ENCODE measurements around the gene ZNF225. TPM values are rescaled to one million over a fixed set of nuclear protein-coding genes. Genes with fewer than 3 reads are reported as not detected.
A peak's percentile ranks its signal among the peaks of the same experiment; 100 is the strongest.
"Not testable (repeated sequence)": the region's sequence is repeated elsewhere in the genome, so short reads cannot be mapped to it uniquely, and the experiment has no call there.

Gene ZNF225

DNA sequence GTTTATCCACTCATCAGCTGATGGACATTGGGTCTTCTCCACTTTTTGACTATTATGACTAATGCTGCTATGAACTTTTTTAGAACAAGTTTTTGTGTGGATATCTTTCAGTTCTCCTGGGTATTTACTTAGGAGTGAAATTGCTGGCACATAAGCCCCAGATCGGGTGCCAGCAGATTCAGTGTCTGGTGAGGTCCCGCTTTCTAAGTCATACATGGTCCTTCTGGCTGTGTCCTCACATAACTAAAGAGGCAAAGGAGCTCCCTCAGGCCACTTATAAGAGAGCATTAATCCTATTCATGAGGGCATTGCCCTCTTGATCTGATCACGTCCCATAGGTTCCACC, 51.1 kb downstream of the ZNF225 start:
- peaks cover 11% of the 10 kb centered on the region for H3K4me1 ChIP-seq (ENCODE audit: control insufficient read depth, insufficient read depth, low read length)
- peaks cover 21% of the 10 kb centered on the region for H3K36me3 ChIP-seq (ENCODE audit: insufficient read depth, low read length)
- no peaks in the 10 kb centered on the region for H3K27me3 ChIP-seq (ENCODE audit: control insufficient read depth, insufficient read depth, low read length)
- H3K4me3 ChIP-seq (ENCODE audit: low read length) = peak overlapping the region; percentile 84
- peak overlapping the region; percentile 86 for H3K4me2 ChIP-seq (ENCODE audit: low read length)
- no peaks in the 10 kb centered on the region for H3K9me3 ChIP-seq (replicated peaks; ENCODE audit: low read length)
- peak overlapping the region; percentile 32 for H3K9ac ChIP-seq (ENCODE audit: low read depth, low read length)

DNA sequence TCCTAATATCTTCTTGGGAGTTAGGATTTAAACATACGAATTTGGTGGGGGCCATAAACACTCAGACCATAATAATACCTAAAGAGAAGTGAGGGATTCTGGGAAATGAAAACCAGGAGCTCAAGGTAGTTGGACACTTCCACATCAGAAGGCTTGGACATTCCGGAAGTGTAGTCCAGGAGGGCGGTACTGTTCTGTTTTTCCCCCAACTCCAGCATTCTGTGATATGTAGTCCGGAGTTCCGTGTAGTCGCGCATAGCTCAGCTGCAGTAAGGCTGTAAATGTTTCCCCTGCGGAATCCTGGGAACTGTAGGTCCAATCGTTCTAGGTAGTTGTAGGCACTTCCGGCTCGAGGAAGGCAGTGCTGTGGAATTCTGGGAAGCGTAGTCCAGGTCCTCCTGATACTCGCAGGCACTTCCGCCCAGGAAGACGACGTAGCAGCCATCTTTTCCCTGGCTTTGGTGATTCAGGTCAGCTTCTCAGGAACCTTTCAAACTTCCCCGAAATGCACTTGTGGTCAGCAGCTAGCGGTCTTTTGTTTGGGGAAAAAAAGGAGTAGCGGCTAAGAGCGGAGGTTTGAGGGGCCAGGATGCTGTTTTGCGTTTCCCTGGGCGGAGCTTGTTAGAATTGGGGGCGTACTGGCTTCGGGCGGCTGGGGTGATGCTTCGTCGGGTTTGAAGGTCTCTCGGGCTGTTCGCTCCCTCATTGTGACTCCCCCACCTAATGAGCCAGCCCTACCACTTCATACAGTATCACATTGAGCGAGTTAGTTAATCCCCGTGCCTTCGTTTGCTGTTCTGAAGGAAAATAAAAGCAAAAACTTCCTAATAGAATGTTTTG, 51.7 kb downstream of the ZNF225 start, which contains the start of gene ZNF226:
TSS of gene ZNF226 (plus strand) at position 428 of the 840 bp plus-strand sequence. CDS start 4,981 bp downstream, outside the sequence.
- peak within 1 kb of the TSS; percentile 89 for H3K9ac ChIP-seq (ENCODE audit: low read depth, low read length)
- H3K27me3 ChIP-seq (ENCODE audit: control insufficient read depth, insufficient read depth, low read length) = no peaks in the 10 kb centered on the region
- peak within 1 kb of the TSS; percentile 84 for H3K4me3 ChIP-seq (ENCODE audit: low read length)
- peaks cover 11% of the 10 kb centered on the region for H3K4me1 ChIP-seq (ENCODE audit: control insufficient read depth, insufficient read depth, low read length)
- H3K36me3 ChIP-seq (ENCODE audit: insufficient read depth, low read length) = peaks cover 26% of the 10 kb centered on the region
- peak within 1 kb of the TSS; percentile 86 for H3K4me2 ChIP-seq (ENCODE audit: low read length)
- H3K9me3 ChIP-seq (replicated peaks; ENCODE audit: low read length) = no peaks in the 10 kb centered on the region

GRCh38 chr19:44170660-44171059, 57.5 kb downstream of the ZNF225 start:
- H3K9ac ChIP-seq (ENCODE audit: low read depth, low read length); H3K9me3 ChIP-seq (replicated peaks; ENCODE audit: low read length); H3K27me3 ChIP-seq (ENCODE audit: control insufficient read depth, insufficient read depth, low read length); H3K4me1 ChIP-seq (ENCODE audit: control insufficient read depth, insufficient read depth, low read length); H3K4me3 ChIP-seq (ENCODE audit: low read length); H3K4me2 ChIP-seq (ENCODE audit: low read length): not testable (repeated sequence)
- H3K36me3 ChIP-seq (ENCODE audit: insufficient read depth, low read length) = peaks cover 78% of the 10 kb centered on the region

DNA sequence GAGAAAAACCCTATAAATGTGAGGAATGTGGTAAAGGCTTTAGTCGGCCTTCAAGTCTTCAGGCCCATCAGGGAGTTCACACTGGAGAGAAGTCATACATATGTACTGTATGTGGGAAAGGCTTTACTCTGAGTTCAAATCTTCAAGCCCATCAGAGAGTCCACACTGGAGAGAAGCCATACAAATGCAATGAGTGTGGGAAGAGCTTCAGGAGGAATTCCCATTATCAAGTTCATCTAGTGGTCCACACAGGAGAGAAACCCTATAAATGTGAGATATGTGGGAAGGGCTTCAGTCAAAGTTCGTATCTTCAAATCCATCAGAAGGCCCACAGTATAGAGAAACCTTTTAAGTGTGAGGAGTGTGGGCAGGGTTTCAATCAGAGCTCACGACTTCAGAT, 63.4 kb downstream of the ZNF225 start:
- H3K9ac ChIP-seq (ENCODE audit: low read depth, low read length) = no peak overlapping the region
- H3K36me3 ChIP-seq (ENCODE audit: insufficient read depth, low read length) = peaks cover 57% of the 10 kb centered on the region
- H3K4me1 ChIP-seq (ENCODE audit: control insufficient read depth, insufficient read depth, low read length) = no peaks in the 10 kb centered on the region
- H3K27me3 ChIP-seq (ENCODE audit: control insufficient read depth, insufficient read depth, low read length) = no peaks in the 10 kb centered on the region
- H3K9me3 ChIP-seq (replicated peaks; ENCODE audit: low read length) = peaks cover 24% of the 10 kb centered on the region
- H3K4me3 ChIP-seq (ENCODE audit: low read length) = no peak overlapping the region
- no peak overlapping the region for H3K4me2 ChIP-seq (ENCODE audit: low read length)

DNA sequence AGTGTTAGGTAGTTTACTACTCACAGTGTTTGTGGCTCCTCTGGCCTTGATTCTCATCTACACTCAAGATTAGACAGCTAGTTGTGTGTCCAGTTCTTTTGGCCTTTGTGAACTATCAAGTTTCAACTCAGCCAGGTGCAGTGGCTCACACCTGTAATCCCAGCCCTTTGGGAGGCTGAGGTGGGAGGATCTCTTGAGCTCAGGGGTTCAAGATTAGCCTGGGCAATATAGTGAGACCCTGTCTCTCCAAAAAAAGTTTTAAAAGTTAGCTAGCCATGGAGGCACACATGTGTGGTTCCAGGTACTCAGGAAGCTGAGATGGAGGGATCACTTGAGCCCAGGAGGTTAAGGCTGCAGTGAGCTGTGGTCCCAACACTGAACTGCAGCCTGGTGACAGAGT, 67.8 kb downstream of the ZNF225 start:
- Histone ChIP-seq H3K4me2 (ENCODE audit: low read length) (no peak overlapping the region), H3K9ac (ENCODE audit: low read depth, low read length) (no peak overlapping the region), H3K27me3 (ENCODE audit: control insufficient read depth, insufficient read depth, low read length) (no peaks in the 10 kb centered on the region), H3K36me3 (ENCODE audit: insufficient read depth, low read length) (peaks cover 14% of the 10 kb centered on the region), H3K9me3 (replicated peaks; ENCODE audit: low read length) (peaks cover 21% of the 10 kb centered on the region), H3K4me1 (ENCODE audit: control insufficient read depth, insufficient read depth, low read length) (no peaks in the 10 kb centered on the region), H3K4me3 (ENCODE audit: low read length) (no peak overlapping the region)

DNA sequence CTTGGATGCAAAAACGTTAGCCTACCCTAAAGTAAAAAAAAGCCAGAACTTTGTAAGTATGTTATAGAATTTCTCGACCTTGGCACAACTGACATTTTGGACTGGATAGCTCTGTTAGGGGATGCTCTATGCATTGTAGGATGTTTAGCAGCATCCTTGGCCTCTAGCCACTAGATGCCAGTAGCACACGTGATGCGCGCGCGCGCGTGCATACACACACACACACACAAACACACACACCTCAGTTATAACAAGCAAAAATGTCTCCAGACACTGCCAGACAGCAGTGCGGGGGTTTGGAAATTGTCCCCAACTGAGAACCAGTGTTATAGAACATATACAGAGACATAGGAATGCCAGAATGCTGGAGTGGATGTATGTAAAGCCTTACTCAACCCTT, 68.9 kb downstream of the ZNF225 start:
- Histone ChIP-seq H3K36me3 (ENCODE audit: insufficient read depth, low read length) (peaks cover 3% of the 10 kb centered on the region), H3K4me1 (ENCODE audit: control insufficient read depth, insufficient read depth, low read length) (no peaks in the 10 kb centered on the region), H3K4me2 (ENCODE audit: low read length) (no peak overlapping the region), H3K4me3 (ENCODE audit: low read length) (no peak overlapping the region), H3K9ac (ENCODE audit: low read depth, low read length) (no peak overlapping the region), H3K9me3 (replicated peaks; ENCODE audit: low read length) (peaks cover 9% of the 10 kb centered on the region), H3K27me3 (ENCODE audit: control insufficient read depth, insufficient read depth, low read length) (no peaks in the 10 kb centered on the region)

Small RNA genes within 50 kb of the gene (small RNA-seq; reads per million reads assigned to genes)
- gene RNU6-902P = not detected

Measured in skeletal muscle satellite cell (primary cell).